ENCODE results near the gene VTN.

The VTN gene

GRCh38 chr17:28402844-28403243, 32.7 kb upstream of the VTN start:
- no peak for TF ChIP-seq CTCF (conservative IDR thresholded peaks at IDR 0.05; ENCODE audit: control insufficient read depth, insufficient read depth, low read depth, low read length)
- H3K4me3 ChIP-seq (ENCODE audit: control insufficient read depth, low read depth, low read length) = no peak overlapping the region
- no peak for DNase-seq (ENCODE audit: low read depth)

GRCh38 chr17:28402224-28402630, 32.1 kb upstream of the VTN start:
- no peak for DNase-seq (ENCODE audit: low read depth)
- TF ChIP-seq CTCF (conservative IDR thresholded peaks at IDR 0.05; ENCODE audit: control insufficient read depth, insufficient read depth, low read depth, low read length) = no peak
- H3K4me3 ChIP-seq (ENCODE audit: control insufficient read depth, low read depth, low read length) = no peak overlapping the region

- TF ChIP-seq CTCF (conservative IDR thresholded peaks at IDR 0.05; ENCODE audit: control insufficient read depth, insufficient read depth, low read depth, low read length) = no peak
Measured at GRCh38 chr17:28399808-28400207, 29.7 kb upstream of the VTN start.

GRCh38 chr17:28398280-28398981, 28.3 kb upstream of the VTN start:
- no peak overlapping the region for H3K4me3 ChIP-seq (ENCODE audit: control insufficient read depth, low read depth, low read length)
- peak; percentile 36 for DNase-seq (ENCODE audit: low read depth)
- no peak for TF ChIP-seq CTCF (conservative IDR thresholded peaks at IDR 0.05; ENCODE audit: control insufficient read depth, insufficient read depth, low read depth, low read length)

More at GRCh38 chr17:28399808-28400207, 29.7 kb upstream of the VTN start:
- no peak overlapping the region for H3K4me3 ChIP-seq (ENCODE audit: control insufficient read depth, low read depth, low read length)
- no peak for DNase-seq (ENCODE audit: low read depth)

- DNase-seq (ENCODE audit: low read depth) = no peak
- no peak for TF ChIP-seq CTCF (conservative IDR thresholded peaks at IDR 0.05; ENCODE audit: control insufficient read depth, insufficient read depth, low read depth, low read length)
- no peak overlapping the region for H3K4me3 ChIP-seq (ENCODE audit: control insufficient read depth, low read depth, low read length)
Measured at GRCh38 chr17:28397687-28398279, 27.7 kb upstream of the VTN start.

GRCh38 chr17:28397275-28397674, 27.2 kb upstream of the VTN start:
- DNase-seq (ENCODE audit: low read depth) = no peak
- TF ChIP-seq CTCF (conservative IDR thresholded peaks at IDR 0.05; ENCODE audit: control insufficient read depth, insufficient read depth, low read depth, low read length) = no peak
- H3K4me3 ChIP-seq (ENCODE audit: control insufficient read depth, low read depth, low read length) = no peak overlapping the region

All from fibroblast of mammary gland (primary cell).